ENCODE data around the gene ANAPC1.

DNA sequence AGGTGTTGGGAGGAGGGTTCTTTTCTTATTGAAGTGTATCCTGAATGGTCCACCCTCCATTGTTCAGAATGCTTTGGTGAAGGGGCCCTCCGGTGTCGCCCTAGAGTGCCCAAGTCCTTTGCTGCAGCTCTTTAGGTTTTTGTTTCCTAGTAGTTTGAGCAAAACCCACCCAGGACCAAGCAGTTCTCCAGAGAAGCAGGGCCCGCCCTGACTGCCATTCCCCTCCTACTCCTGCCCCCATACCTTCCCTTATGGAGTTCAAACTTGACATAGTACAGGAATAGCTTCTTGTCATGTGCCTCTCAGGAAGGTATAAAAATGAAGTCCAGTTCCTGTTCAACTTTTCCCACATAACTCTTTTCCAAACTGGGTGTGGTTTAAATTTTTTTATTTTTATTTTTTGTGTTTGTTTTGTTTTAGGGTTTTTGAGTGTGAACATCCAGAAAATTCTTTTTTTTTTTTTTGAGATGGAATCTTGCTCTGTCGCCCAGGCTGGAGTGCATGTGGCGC, 20.0 kb upstream of the ANAPC1 start:
- TF ChIP-seq POLR2AphosphoS5 (IDR thresholded peaks at IDR 0.05), result no peak
- TF ChIP-seq, protein P1, sequence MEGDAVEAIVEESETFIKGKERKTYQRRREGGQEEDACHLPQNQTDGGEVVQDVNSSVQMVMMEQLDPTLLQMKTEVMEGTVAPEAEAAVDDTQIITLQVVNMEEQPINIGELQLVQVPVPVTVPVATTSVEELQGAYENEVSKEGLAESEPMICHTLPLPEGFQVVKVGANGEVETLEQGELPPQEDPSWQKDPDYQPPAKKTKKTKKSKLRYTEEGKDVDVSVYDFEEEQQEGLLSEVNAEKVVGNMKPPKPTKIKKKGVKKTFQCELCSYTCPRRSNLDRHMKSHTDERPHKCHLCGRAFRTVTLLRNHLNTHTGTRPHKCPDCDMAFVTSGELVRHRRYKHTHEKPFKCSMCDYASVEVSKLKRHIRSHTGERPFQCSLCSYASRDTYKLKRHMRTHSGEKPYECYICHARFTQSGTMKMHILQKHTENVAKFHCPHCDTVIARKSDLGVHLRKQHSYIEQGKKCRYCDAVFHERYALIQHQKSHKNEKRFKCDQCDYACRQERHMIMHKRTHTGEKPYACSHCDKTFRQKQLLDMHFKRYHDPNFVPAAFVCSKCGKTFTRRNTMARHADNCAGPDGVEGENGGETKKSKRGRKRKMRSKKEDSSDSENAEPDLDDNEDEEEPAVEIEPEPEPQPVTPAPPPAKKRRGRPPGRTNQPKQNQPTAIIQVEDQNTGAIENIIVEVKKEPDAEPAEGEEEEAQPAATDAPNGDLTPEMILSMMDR (IDR thresholded peaks at IDR 0.05), result no peak
